ENCODE data around the gene GLRX5.

GLRX5 gene

DNA sequence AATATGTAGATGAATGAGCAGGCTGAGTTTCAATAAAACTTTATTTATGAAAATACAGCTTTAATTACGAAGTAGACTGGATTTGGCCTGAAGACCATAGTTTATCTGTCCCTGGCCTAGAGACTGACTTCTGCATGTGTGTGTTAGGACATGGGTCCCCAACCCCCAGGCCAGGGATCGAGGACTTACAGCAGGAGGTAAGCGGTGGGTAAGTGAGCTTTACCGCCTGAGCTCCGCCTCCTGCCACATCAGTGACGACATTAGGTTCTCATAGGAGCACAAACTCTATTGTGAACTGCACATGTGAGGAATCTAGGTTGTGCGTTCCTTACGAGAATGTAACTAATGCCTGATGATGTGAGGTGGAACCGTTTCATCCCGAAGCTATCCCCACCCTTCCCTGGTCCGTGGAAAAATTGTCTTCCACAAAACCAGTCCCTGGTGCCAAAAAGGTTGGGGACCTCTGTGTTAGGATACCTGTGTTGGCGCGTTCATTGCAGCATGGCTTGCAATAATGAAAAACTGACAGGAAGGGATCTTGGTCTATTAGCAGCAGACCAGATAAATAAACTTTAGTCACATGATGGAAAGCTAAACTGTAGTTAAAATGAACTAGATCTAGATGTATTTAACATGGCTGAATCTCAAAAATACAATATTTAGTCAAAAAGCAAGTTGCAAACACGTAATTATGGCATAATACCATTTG lies 4.1 kb downstream of the GLRX5 start:
- Histone ChIP-seq H3F3A (ENCODE audit: insufficient read depth, low read length) (no peaks in the 10 kb centered on the region), H3K27me3 (replicated peaks; ENCODE audit: insufficient read depth, low read length) (no peaks in the 10 kb centered on the region), H3K9me3 (replicated peaks; ENCODE audit: insufficient read depth, low read length) (no peaks in the 10 kb centered on the region), H3K27ac (ENCODE audit: low read length) (no peak overlapping the region), H3K9ac (ENCODE audit: low read length) (no peak overlapping the region), H3K79me2 (ENCODE audit: low read length) (peaks cover 78% of the 10 kb centered on the region), H4K20me1 (ENCODE audit: insufficient read depth, low read length) (no peaks in the 10 kb centered on the region), H2AFZ (ENCODE audit: low read length) (no peak overlapping the region), H3K4me3 (ENCODE audit: low read length) (no peak overlapping the region), H3K4me1 (ENCODE audit: low read length) (0 out of 2 replicates have a peak, but pooled peaks cover 3% of the 10 kb centered on the region), H3K9me2 (replicated peaks; ENCODE audit: insufficient read depth, low read length) (no peaks in the 10 kb centered on the region), H3K4me2 (ENCODE audit: low read depth, low read length) (no peak overlapping the region), H3K36me3 (replicated peaks; ENCODE audit: insufficient read depth, low read length) (no peaks in the 10 kb centered on the region)
- DNase-seq: no peak
- TF ChIP-seq, protein P1, sequence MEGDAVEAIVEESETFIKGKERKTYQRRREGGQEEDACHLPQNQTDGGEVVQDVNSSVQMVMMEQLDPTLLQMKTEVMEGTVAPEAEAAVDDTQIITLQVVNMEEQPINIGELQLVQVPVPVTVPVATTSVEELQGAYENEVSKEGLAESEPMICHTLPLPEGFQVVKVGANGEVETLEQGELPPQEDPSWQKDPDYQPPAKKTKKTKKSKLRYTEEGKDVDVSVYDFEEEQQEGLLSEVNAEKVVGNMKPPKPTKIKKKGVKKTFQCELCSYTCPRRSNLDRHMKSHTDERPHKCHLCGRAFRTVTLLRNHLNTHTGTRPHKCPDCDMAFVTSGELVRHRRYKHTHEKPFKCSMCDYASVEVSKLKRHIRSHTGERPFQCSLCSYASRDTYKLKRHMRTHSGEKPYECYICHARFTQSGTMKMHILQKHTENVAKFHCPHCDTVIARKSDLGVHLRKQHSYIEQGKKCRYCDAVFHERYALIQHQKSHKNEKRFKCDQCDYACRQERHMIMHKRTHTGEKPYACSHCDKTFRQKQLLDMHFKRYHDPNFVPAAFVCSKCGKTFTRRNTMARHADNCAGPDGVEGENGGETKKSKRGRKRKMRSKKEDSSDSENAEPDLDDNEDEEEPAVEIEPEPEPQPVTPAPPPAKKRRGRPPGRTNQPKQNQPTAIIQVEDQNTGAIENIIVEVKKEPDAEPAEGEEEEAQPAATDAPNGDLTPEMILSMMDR (IDR thresholded peaks at IDR 0.05; ENCODE audit: low read length): no peak
- TF ChIP-seq EZH2phosphoT487 (IDR thresholded peaks at IDR 0.05; ENCODE audit: low read length) (no peak), EZH2 (optimal IDR thresholded peaks at IDR 0.05; ENCODE audit: low read depth, low read length) (no peak)

DNA sequence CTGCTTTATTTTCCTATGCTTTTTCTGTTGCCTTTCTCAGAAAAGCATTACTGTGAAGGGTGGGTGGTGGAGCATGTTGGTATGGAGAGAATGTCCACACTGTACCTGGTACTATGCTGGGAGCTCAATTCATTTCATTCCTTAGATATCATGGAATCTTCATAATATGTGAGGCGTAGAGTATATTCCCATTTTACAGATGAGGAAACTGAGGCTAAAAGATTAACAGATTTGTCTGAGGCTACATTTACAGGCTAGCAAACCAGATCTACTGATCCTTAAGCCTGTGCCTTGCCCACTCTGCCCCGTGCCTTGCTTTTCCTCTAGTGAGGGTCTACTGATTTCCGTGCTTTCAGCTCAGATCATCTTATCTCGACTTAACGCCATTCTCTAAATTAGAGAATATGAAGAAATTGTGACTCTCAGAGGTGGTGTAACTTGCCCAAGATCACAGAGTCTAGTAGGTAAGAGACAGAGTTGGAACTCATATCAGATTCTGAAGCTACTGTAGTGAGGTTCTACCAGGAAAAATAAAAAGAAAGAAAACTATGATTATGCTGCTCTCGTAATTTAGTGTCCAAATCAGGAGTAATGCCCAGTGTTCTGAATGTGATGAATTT lies 5.5 kb downstream of the GLRX5 start:
- Histone ChIP-seq H3K4me2 (ENCODE audit: low read depth, low read length) (no peak overlapping the region), H3K27me3 (replicated peaks; ENCODE audit: insufficient read depth, low read length) (no peaks in the 10 kb centered on the region), H2AFZ (ENCODE audit: low read length) (no peak overlapping the region), H3F3A (ENCODE audit: insufficient read depth, low read length) (no peaks in the 10 kb centered on the region), H3K79me2 (ENCODE audit: low read length) (peaks cover 75% of the 10 kb centered on the region), H3K4me3 (ENCODE audit: low read length) (no peak overlapping the region), H3K9ac (ENCODE audit: low read length) (no peak overlapping the region), H3K4me1 (ENCODE audit: low read length) (0 out of 2 replicates have a peak, but pooled peaks cover 3% of the 10 kb centered on the region), H3K36me3 (replicated peaks; ENCODE audit: insufficient read depth, low read length) (no peaks in the 10 kb centered on the region), H3K27ac (ENCODE audit: low read length) (no peak overlapping the region), H3K9me3 (replicated peaks; ENCODE audit: insufficient read depth, low read length) (no peaks in the 10 kb centered on the region), H3K9me2 (replicated peaks; ENCODE audit: insufficient read depth, low read length) (no peaks in the 10 kb centered on the region), H4K20me1 (ENCODE audit: insufficient read depth, low read length) (no peaks in the 10 kb centered on the region)
- TF ChIP-seq EZH2 (optimal IDR thresholded peaks at IDR 0.05; ENCODE audit: low read depth, low read length) (no peak), EZH2phosphoT487 (IDR thresholded peaks at IDR 0.05; ENCODE audit: low read length) (no peak)
- TF ChIP-seq, protein P1 (IDR thresholded peaks at IDR 0.05; ENCODE audit: low read length): no peak
- DNase-seq: no peak

DNA sequence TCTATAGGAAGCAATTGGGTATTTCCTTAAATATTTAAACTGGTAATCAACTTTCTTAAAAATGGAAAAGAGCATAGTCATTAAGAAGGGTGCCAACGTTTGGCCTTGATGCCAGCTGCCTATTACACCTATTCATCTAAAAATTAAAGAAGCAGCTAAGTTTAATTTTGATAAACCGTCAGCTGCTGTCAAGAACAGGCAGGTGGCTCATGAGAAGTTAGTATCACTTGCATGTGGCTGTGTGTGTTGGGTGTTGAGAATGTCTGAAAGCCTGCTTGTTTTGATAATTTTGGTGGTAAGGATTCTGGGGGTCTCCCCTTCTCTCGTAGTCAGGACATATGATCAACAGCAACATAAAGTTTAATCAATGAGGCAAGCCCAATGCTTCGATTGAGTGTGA lies 6.5 kb downstream of the GLRX5 start:
- no peak overlapping the region for H3K9ac ChIP-seq (ENCODE audit: low read length)
- no peaks in the 10 kb centered on the region for H4K20me1 ChIP-seq (ENCODE audit: insufficient read depth, low read length)
- no peaks in the 10 kb centered on the region for H3F3A ChIP-seq (ENCODE audit: insufficient read depth, low read length)
- 0 out of 2 replicates have a peak, but pooled peaks cover under 1% of the 10 kb centered on the region for H3K4me1 ChIP-seq (ENCODE audit: low read length)
- H3K9me3 ChIP-seq (replicated peaks; ENCODE audit: insufficient read depth, low read length): no peaks in the 10 kb centered on the region
- H3K79me2 ChIP-seq (ENCODE audit: low read length): peaks cover 65% of the 10 kb centered on the region
- H3K9me2 ChIP-seq (replicated peaks; ENCODE audit: insufficient read depth, low read length): no peaks in the 10 kb centered on the region
- H3K36me3 ChIP-seq (replicated peaks; ENCODE audit: insufficient read depth, low read length): no peaks in the 10 kb centered on the region
- H3K4me2 ChIP-seq (ENCODE audit: low read depth, low read length): no peak overlapping the region
- H3K27me3 ChIP-seq (replicated peaks; ENCODE audit: insufficient read depth, low read length): no peaks in the 10 kb centered on the region
- H3K27ac ChIP-seq (ENCODE audit: low read length): no peak overlapping the region
- no peak overlapping the region for H3K4me3 ChIP-seq (ENCODE audit: low read length)
- no peak overlapping the region for H2AFZ ChIP-seq (ENCODE audit: low read length)
- TF ChIP-seq, protein P1 (IDR thresholded peaks at IDR 0.05; ENCODE audit: low read length): no peak
- no peak for TF ChIP-seq EZH2phosphoT487 (IDR thresholded peaks at IDR 0.05; ENCODE audit: low read length)
- TF ChIP-seq EZH2 (optimal IDR thresholded peaks at IDR 0.05; ENCODE audit: low read depth, low read length): no peak
- DNase-seq: no peak

Measured in MM.1S (cell line).